HG03139 (cell line): Measurements from ENCODE around the gene H2AZ2.
A peak's percentile ranks its signal among the peaks of the same experiment; 100 is the strongest.
"Not testable (repeated sequence)": the region's sequence is repeated elsewhere in the genome, so short reads cannot be mapped to it uniquely, and the experiment has no call there.

ENCODE experiments used
- ATAC-seq: cut with Tn5 transposase; IDR thresholded peaks from one replicate; pipeline ENCODE4 v1.9.1; 2021; ENCODE audit not compliant: unreplicated experiment

The H2AZ2 gene

GRCh38 chr7:44870780-44871179 is 22.9 kb upstream of the H2AZ2 start:
- ATAC-seq, result not testable (repeated sequence)

- not testable (repeated sequence) for ATAC-seq
Measured at GRCh38 chr7:44870336-44870735, 22.4 kb upstream of the H2AZ2 start.

DNA sequence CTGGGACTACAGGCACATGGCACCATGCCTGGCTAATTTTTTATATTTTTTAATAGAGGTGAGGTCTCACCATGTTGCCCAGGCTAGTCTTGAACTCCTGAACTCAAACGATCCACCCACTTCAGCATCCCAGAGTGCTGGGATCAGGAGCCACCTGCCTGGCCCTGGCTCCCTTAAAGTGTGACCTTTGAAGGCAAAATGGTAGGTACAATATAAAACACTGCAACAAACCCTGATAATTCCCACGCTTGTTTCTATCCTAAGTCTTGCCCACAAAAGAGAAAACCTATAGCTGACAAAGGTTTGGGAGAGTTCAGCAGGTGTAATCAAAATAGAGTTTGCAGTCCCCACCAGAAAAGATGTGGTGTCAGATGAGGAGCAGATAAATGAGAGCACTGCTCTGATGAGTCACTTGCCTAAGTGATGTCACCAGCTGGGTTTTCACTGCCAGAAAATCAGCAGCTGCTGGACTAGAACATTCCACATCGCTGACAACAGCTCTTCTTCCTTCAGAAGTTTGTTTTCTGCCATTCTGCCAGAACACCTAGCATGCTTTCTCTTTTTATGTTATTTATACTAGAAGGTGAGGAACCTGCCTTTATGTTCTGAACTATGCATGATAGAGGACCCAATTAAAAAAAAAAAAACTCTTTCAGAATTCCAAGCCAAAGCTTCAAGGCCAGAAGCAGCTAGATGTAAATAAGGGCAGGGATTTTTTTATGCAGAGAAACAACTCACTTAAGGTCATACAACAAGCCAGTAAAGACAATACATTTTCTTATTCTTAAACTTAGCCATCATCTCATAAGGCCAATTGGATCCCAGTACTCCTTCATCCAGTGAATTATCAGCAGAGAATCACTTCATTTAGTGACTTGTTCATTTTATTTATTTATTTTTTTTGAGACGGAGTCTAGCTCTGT is 19.4 kb upstream of the H2AZ2 start:
- ATAC-seq, result no peak

GRCh38 chr7:44861949-44862348 is 14.1 kb upstream of the H2AZ2 start:
- ATAC-seq, result not testable (repeated sequence)

- ATAC-seq, result no peak
Measured at GRCh38 chr7:44858161-44858560, 10.3 kb upstream of the H2AZ2 start.

DNA sequence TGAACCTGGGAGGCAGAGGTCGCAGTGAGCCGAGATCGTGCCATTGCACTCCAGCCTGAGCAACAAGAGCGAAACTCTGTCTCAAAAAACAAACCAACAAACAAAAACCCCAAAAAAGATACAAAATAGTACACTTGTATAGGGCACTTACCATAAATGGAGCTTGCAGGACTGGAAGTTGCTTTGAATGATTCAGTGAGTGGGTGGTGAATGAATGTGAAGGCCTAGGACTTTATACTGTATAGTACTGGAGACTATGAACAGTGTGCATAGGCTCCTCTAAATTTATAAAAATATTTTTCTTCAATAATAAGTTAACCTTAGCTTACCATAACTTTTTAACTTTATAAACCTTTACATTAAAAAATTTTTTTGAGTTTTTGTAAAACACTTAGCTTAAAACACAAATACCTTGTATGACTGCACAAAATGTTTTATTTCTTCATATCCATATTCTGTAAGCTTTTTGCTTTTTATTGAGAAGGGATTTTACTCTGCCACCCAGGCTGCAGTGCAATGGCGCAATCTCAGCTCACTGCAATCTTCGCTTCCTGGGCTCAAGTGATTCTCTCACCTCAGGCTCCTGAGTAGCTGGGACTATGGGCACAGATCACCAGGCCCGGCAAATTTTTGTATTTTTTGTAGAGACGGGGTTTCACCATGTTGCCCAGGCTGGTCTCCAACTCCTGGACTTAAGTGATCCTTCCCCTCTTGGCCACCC is 6.9 kb upstream of the H2AZ2 start:
- ATAC-seq, result no peak

DNA sequence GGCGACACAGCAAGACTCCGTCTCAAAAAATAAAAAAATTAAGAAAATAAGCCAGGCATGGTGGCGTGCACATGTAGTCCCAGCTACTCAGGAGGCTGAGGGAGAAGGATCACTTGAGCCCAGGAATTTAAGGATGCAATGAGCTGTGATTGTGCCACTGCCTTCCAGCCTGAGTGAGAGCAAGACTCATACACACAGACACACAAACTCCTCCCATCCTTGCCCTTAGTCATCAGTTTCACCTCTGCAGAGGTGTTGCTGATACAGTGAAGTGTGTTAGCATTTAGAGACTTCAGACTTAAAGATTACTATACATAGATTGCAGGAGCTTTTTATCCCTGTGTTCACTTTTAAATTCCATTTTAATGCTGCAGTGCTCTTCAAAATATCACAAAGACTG is 5.5 kb upstream of the H2AZ2 start:
- no peak for ATAC-seq

DNA sequence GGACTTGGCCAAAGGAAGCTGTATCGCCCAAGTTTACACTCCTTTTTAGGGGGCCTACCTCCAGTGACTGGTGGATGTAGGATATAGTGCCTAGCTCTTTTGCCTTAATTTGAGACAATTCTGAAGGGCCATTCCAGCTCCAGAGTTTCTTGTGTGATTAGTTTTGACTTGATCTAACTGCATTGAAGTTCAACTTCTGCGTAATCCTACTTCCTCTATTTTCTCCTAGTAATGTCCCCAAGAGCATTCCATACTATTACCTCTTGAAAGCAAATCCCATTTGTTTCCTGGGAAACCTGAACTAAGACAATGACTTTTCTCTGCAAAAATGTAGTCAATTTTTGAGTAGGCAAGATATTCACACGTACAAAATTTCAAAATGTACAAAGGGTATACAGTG is 4.7 kb upstream of the H2AZ2 start:
- no peak for ATAC-seq

DNA sequence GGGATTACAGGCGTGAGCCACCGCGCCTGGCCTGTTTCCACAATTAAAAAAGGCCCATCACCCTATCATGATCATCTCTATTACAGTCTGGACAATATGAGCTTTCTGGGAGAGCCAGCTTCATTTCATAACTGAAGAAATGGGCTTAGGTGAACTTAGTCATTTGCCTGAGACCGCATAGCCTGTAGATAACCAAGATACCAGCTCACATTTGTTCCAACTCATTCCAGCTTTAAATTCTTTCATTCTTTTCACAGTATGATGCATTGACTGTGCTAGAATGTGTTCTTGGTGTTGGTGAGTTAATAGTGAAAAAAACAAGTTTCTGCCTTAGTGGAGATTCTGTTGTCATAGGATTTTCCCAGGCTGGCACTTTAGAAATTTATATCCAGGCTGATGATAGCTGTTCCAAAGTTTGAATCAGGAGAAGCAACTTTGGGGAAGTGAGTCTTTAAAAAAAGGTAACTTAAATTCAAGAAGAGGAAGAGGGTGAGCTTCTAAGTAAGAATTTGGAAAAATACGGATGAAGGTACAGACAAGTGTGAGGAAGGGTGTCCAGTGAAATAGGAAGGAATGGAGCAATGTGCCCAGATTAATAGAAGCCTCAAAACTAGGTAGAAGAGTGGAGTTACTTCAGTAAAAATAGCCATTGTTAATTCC is 2.1 kb upstream of the H2AZ2 start:
- ATAC-seq, result no peak

DNA sequence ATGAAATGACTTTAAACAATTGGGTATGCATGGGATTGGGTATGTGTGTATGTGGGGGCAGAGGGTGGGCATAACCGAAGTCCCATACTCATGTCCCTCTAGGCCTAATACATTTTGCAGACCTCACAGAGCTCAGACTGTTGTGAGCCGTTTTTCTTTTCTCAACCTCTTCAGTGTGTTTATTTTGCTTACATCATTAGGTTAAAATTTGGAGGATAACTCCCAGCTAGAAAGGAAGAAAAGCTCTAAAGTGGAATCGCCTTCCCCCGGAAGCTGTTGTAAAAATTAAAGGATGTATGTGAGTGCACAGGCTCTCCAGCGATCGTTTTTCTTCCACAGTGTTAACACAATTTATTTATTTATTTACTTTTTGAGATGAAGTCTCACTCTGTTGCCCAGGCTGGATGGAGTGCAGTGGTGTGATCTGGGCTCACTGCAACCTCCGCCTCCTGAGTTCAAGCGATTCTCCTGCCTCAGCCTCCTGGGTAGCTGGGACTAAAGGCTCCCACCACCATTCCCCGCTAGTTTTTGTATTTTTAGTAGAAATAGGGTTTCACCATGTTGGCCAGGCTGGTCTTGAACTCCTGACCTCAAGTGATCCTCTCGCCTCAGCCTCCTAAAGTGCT is 1.5 kb upstream of the H2AZ2 start:
- no peak for ATAC-seq

DNA sequence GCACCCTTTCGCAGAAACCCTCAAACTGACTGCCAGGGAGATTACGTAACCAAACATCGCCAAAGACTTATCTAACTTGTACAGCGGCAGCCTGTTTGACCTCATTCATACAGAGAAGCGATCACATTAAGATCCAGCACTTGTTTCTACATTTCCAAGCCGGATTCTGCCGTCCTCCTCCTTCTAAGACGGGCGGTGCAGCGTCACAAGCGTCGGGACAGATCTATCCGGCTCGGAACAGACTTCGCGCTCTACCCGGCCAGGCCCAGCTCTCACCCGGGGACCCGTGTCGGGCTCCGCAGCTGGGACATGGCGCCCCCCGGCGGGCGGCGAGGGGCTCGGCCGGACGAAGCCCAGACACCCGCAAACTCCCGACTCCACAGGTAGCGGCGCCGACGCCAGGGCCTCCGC is 373 bp downstream of the H2AZ2 start:
- peak; percentile 59 for ATAC-seq

- no peak for ATAC-seq
Measured at GRCh38 chr7:44846816-44847508, 925 bp downstream of the H2AZ2 start.

DNA sequence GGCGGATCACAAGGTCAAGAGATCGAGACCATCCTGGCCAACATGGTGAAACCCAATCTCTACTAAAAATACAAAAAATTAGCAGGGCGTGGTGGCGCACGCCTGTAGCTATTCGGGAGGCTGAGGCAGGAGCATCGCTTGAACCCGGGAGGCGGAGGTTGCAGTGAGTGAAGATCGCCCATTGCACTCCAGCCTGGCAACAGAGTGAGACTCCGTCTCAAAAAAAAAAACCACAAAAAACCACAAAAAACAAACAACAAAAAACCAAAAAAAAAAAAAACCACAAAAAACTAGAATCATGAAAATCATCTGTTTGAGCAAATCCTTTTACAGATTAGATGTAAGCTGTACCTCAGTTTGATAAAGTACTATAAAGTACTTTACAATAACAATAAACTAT is 1.5 kb downstream of the H2AZ2 start:
- ATAC-seq, result not testable (repeated sequence)

DNA sequence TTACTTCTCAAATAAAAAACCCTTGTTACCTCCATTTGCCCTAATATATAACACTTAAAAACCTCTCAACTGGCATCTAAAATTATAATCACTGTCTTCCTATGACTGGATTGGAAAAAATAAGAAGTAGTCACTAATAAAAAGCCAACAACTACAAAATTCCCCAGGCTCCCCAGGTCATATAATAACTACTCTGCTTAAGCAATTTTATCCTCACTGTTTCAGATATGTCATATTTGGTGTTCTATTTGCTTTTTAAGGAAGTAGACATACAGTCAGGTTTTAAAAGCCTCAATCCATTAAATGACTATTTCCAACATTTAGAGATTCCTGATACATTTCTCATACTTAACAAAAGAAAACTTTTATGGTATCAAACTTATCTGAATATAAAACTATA is 2.4 kb downstream of the H2AZ2 start:
- ATAC-seq, result no peak

DNA sequence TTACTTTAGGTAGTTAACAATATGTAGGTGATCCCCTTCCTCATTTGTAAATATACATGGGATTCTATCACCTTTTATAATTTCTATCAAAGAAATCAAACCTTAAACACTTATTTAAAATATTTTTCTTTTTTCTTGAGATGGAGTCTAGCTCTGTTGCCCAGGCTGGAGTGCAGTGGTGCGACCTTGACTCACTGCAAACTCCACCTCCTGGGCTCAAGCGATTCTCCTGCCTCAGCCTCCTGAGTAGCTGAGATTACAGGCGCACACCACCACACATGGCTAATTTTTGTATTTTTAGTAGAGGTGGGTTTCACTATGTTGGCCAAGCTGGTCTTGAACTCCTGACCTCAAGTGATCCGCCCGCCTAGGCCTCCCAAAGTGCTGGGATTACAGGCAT is 4.4 kb downstream of the H2AZ2 start:
- ATAC-seq, result not testable (repeated sequence)

DNA sequence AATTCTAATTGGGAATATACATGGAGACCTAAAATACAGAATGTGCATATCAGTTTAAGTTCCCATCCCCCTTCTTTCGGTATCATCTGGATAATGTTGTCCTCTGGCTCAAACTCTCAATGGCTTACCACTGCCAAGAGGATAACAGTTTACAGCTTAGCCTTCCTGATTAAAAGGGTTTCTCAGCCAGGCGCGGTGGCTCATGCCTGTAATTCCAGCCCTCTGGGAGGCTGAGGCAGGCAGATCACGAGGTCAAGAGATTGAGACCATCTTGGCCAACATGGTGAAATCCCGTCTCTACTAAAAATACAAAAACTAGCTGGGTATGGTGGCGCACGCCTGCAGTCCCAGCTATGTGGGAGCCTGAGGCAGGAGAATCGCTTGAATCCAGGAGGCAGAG is 5.2 kb downstream of the H2AZ2 start:
- not testable (repeated sequence) for ATAC-seq

DNA sequence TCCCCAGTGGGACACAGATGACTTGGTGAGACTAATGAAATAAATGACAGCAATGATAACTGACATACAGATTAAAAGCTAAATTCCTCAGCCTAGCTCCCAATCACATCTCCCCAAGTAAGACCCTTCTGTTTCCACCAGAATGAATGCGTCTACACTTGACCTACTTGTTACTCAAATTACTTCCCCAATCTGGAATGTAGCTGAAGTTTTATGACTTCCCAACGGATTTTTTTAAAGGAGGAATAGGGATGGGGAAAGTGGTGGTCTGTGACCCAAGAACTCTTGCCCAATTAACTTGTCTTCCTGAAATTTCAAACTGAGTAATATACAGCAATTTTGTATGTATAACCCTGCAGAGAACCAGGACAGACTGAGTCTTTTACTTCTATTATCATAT is 9.1 kb downstream of the H2AZ2 start:
- no peak for ATAC-seq

DNA sequence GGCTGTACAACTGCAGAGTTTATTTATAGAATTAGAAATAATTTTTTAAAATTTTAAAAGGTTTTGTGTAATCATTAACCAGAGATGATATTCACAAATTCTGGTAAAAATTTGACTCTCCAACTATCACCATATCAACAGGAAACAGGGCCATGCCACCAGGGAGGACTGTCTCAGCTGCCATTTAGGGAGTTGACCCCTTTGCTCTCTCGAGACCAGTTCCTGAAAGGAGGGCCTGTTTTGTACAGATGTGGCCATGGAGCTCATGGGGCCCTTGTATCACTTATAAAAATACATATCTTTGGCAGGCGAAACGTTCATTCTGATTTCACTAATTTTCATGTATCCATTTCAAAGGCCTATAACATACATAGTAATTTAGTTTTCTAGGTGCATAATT is 20.3 kb downstream of the H2AZ2 start:
- ATAC-seq, result no peak

GRCh38 chr7:44824894-44825526 is 22.9 kb downstream of the H2AZ2 start:
- no peak for ATAC-seq

DNA sequence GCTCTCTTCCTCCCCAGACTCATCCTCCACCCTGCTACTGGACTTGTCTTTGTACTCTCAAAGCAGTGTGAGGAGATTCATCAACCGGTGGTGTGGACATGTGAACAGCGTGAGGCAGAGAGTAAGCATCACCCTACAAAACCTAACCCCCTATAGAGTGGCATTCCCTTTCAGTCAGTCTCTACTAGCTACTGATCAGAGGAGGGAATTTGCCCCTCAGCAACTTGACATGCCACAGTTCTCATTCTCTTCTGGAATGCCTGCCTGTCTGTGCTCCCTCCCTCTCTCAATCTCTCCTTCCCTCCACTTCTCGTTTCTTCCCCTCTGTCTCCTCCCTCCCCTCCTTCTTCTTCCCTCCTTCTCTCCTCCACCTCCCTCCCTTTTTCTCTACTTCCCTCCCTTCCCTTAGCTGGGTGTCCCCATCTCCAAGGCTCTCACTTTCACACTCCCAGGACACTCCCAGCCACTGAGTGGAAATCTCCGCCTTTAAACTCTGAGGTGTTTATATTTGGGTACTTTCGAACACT is 24.6 kb downstream of the H2AZ2 start:
- no peak for ATAC-seq
